Retina (tissue), 1 donor: ENCODE results near the gene EIF4G3.
A peak's percentile ranks its signal among the peaks of the same experiment; 100 is the strongest.
"Not testable (repeated sequence)": the region's sequence is repeated elsewhere in the genome, so short reads cannot be mapped to it uniquely, and the experiment has no call there.

Experiments
- DNase-seq: peaks from one replicate; pipeline ENCODE4 v3.0.0-alpha.2; 2016

Gene EIF4G3

GRCh38 chr1:21149855-21150432, 26.8 kb downstream of the EIF4G3 start:
- DNase-seq: no peak

- DNase-seq: peak; percentile 8
Observed at GRCh38 chr1:21149430-21149854, 27.3 kb downstream of the EIF4G3 start.

- DNase-seq: no peak
Observed at GRCh38 chr1:21143752-21144151, 32.9 kb downstream of the EIF4G3 start.

DNA sequence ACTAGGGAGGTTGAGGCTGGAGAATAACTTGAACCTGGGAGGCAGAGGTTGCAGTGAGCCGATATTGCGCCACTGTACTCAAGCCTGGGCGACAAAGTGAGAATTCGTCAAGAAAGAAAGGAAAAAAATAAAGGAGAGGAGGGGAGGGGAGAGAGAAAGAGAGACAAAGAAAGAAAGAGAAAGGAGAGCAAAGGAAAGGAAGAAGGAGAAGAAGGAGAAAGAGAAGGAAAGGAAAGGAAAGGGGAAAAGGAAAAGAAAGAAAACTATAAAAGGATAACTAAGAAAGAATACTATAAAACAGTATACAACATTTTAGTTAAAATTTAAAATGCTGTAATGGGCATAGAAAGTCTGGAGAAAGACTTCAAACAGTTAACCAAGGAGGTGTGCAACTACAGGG, 33.6 kb downstream of the EIF4G3 start:
- DNase-seq: no peak

DNA sequence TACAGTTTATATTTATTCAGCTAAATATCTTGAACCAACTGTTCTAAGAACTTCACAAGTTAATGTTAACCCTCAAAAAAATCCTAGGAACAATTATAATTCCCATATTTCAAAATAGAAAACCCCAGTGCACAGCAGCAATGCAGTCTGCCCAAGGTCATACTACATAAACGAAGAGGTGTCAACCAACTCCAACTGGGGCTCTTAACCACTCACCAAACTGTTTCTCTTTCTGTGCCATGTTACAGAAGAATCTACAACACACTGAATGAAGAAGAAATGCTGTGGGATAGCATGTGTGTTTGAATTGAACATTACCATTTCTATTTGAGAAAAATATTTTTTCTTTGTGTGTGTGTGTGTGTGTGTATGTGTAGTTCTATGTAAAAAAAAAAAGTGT, 35.7 kb downstream of the EIF4G3 start:
- DNase-seq: no peak

- no peak for DNase-seq
Observed at GRCh38 chr1:21139601-21140000, 37.1 kb downstream of the EIF4G3 start.

DNA sequence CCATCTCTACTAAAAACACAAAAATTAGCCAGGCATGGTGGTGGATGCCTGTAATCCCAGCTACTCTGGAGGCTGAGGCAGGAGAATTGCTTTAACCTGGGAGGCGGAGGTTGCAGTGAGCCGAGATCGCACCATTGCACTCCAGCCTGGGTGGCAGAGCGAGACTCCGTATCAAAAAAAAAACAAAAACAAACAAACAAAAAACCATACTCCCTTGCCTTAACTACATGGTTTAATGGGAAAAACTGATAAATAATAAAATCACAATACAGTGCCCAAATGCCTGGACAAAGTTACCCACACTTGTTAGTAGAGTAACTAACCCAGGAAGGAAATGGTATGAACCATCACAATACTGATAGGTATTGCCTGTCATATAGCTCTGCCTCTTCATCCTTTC, 40.4 kb downstream of the EIF4G3 start:
- not testable (repeated sequence) for DNase-seq

GRCh38 chr1:21131200-21131599, 45.5 kb downstream of the EIF4G3 start:
- DNase-seq: no peak

- DNase-seq: no peak
Observed at GRCh38 chr1:21129407-21129806, 47.3 kb downstream of the EIF4G3 start.

DNA sequence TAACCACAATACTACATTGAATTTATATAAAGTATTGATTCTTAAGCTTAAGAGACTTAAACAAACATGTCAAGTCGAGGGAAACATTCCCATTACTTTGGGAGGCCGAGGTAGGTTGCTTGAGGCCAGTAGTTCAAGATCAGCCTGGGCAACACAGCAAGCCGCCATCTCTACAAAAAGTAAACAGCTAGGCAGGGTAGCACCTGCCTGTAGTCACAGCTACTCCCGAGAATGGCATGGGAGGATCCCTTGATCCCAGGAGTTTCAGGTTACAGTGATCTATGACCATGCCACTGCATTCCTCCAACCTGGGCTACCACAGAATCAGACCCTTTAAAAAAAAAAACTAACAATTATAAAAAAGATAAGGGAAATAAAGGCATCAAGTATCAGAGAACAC, 50.4 kb downstream of the EIF4G3 start:
- no peak for DNase-seq

DNA sequence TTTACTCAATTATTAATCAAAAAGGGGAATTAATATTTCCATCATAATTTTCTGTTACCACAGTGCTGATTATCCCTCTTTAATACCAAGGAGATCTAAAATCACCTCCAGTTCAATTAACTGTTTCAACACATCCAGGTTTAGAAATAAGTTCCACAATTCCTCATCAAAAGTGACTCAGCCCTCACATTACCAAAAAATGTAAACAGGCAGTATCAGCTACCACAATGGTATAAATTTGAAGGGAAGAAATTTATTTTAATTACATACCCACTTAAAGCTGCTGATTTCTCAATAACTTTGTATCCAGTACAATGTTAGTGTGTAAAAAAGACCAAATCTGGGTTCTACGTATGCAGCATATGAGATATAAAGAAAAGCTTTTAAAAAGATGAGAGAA, 51.9 kb downstream of the EIF4G3 start:
- DNase-seq: no peak

- no peak for DNase-seq
Observed at GRCh38 chr1:21123287-21123948, 53.3 kb downstream of the EIF4G3 start.

DNA sequence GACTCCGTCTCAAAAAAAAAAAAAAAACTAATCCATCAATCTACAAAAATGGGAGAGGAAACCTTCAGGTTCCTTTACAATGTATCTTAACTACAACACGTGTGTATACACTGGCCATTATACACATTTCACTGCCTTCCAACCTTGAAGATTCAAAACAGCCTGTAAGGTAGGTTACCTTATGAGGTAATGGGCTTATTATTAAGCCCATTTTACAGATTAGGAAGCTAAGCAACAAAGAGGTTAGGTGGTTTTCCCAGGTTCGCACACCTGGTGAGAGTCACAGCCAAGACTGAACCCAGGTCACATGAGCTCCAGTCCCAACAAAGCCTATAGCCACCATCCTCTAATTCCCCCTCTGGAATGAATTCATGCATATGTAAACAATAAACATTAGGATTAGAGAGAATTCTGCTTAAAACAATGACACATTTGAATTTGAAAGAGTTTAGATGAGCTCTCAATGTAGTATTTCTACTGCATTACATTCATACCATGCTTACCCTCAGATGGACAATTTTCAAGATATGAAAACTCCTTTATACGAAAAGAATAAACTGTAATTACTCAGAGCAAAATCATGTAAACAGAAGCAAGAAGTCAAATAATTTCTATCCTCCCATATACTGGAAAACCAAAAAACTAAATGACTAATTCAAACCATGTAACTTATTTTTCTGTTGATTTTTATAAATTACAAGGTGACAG, 54.8 kb downstream of the EIF4G3 start:
- no peak for DNase-seq

DNA sequence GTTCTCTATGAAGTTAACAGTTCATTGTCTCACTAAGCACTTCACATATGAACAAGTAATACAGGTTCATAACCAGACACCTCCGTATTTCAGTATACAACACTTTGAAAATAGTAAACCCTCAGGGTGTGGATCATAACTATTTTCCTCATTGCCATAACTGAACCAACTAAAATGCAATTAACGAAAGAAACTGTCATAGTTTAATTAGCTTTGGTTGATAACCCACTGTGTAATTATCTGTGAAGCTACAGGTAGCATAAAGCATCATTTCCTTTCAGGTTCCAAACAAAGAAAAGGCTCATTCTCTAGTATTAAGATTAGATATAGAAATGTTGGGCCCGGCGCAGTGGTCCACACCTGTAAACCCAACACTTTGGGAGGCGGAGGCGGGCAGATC, 58.5 kb downstream of the EIF4G3 start:
- no peak for DNase-seq

DNA sequence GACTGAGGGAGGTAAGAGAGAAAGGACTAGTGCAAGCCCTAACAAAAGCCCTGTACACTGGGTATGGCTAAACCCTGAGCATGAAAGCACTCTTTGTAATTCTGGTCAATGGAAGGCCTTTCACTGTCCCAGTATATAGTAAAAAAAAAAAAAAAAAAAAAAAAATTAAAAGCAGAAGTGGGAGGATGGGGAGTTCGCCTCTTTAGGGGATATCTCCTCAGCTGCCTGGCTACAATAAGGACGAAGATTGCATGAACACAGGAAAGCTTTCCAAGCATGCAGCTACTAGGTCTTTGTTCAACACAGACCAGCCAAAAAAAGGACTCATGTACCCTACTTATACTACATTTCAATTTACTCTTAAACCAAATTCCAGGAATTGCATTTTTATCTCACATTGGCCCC, 59.1 kb downstream of the EIF4G3 start:
- peak; percentile 43 for DNase-seq

- no peak for DNase-seq
Observed at GRCh38 chr1:21117159-21117558, 59.5 kb downstream of the EIF4G3 start.

DNA sequence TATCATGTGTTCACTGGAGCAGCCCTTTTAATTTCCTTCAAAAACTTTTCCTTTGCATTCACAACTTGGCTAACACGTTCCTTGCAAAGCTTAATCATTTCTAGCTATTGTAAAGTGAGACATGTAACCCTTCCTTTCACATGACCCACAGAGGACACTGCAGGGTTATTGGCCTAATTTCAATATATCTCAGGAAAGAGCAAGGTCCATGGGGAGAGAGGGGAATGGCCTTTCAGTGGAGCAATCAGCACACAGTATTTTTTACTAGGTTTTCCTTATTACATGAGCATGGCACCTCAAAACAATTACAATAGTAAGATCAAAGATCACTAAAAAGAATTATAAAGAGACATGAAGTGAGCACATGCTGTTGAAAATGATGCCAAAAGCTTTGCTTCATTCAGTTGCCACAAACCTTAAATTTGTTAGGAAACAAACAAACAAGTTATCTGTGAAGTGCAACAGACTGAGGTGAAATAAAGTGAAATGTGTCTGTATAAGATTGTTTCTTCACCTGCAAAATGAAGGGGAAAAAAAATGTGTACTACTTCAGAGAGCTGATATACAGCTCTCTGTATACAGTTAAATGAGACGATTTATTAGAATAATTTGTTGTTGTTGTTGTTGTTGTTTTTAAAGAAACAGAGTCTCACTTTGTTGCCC, 61.5 kb downstream of the EIF4G3 start:
- no peak for DNase-seq

DNA sequence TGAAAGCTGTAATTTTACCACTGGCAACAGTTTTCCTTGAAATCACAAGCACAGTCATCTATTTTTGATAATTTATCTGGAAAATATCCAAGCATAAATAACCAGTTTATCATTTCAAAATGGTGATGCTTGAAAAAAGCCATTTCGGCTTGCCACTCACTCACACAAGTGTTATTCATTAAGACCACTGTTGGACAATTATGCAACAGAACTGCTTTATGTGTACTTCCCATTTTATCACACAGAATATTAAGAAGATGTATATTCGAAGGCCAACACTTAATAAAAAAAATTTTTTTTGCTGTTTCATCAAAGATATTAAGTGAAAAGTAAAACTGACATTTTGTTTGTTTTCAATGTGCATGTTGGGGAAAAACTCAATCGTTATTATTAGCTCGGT, 62.3 kb downstream of the EIF4G3 start:
- no peak for DNase-seq

DNA sequence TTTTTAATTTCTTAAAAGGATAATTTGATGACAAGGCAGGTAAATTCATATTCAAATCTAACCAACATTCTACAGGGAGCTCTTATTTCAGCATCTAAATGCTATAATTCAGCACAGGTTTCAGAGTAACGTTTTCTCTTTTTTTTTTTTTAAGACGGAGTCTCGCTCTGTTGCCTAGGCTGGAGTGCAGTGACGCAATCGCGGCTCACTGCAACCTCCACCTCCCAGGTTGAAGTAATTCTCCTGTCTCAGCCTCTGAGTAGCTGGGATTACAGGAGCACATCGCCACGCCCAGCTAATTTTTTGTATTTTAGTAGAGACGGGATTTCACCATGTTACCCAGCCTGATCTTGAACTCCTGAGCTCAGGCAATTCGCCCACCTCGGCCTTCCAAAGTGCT, 66.5 kb downstream of the EIF4G3 start:
- no peak for DNase-seq

- DNase-seq: no peak
Observed at GRCh38 chr1:21106709-21107108, 70.0 kb downstream of the EIF4G3 start.

GRCh38 chr1:21106238-21106637, 70.5 kb downstream of the EIF4G3 start:
- no peak for DNase-seq

DNA sequence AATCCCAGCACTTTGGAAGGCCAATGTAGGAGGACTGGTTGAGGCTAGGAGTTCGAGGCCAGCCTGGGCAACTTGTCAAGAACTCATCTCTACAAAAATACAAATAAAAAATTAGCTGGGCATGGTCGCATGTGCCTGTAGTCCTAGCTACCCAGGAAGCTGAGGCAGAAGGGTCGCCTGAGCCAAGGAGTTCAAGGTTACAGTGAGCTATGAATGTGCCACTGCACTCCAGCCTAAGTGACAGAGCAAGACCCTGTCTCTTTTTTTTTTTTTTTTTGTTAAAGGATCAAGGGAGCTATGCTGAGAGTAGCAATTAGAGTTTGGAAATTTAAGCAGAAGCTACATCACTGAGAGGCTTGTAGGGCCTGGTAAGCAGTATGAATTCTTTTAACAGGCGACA, 70.9 kb downstream of the EIF4G3 start:
- DNase-seq: no peak

GRCh38 chr1:21104683-21105082, 72.0 kb downstream of the EIF4G3 start:
- DNase-seq: no peak

DNA sequence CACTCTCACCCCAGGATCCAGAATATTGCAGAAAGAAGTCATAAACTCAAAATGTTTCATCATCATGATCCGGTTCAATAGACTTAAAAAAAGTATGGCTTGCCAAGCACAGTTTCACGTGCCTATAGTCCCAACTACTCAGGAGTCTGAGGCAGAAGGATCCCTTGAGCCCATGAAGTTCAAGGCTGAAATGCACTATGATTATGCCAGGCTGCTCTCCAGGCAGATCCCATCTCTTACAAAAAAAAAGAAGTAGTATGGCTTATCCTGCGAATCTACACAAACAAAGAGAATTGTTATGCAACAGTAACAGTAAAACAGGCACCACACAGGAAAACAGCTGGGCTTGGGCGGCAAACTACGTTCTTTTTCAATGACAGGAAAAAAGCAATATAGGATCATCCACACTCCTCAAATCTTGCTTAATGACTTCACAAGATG, 76.2 kb downstream of the EIF4G3 start:
- no peak for DNase-seq
